HG02798 (cell line): Measurements from ENCODE around the gene PLEKHA6.

Source experiments
- ATAC-seq: cut with Tn5 transposase; IDR thresholded peaks from one replicate; pipeline ENCODE4 v1.9.1; 2021; ENCODE audit warnings: mild to moderate bottlenecking; ENCODE audit not compliant: unreplicated experiment, poor library complexity

PLEKHA6 gene

DNA sequence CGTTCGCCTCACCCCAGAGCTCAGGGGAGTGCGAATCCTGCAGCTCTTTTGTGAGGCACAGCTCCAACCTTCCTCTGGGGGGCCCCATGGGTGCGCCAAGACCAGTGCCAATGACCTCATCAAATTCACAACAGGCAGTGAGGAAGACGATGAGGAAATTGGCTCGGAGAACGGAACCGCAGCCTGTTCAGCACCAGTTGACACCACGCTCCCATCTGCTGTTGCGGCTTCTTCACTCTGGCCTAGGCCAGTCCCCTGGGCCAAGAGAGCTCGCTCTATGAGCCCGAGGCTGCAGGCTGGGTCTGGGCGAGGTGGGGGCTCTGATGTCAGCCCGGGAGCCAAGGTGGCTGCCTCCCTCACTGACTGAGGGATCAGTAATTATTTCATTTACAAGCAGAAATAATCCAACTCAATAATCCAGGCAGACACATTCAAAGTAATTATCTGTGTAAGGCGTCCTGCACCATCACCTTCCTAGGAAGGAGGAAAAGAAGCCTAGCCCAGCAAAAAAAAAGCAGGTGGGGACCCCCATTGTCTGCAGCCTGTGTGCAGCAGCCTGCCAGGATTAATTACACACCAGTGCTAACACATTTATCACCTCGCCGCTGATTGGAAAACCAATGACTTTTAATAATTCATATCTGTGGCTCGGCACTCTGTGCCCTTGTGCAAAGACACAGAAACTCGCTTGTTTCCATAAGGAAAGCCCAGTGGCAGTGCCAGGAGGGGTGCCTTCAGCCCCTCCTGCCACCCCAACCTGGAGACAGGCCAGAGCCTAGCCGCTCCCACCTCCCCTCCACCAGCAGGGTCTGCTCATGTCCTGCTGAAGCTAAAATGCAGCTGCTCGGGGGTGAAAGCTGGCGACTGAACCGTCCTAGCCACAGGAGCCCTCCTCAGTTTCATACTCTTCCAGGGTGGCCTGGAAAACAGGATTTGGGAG, 1.9 kb downstream of the PLEKHA6 start:
- ATAC-seq = no peak

- ATAC-seq = no peak
Observed at GRCh38 chr1:204356997-204357396, 2.7 kb downstream of the PLEKHA6 start.

GRCh38 chr1:204355913-204356312, 3.8 kb downstream of the PLEKHA6 start:
- no peak for ATAC-seq

DNA sequence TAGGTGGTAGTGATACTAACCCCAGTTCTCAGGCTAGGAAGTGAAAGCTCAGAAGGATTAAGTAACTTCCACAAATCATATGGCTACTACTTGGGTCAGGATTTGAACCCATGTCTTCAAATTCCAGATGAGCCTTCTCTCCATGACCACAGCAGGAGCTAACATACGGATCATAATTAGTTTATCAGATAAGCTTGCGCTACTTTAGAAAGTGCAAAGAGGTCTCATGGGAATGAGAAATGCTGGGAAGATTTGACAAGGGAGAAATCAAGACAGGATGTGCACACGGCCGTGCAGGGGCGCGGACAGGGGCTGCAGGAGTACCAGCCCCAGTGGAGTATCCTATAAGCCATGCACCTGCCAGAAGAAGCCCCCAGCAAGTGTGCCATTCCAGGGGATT, 5.2 kb downstream of the PLEKHA6 start:
- no peak for ATAC-seq

- no peak for ATAC-seq
Observed at GRCh38 chr1:204353213-204353910, 6.4 kb downstream of the PLEKHA6 start.

GRCh38 chr1:204350857-204351573, 8.7 kb downstream of the PLEKHA6 start:
- no peak for ATAC-seq

- ATAC-seq = no peak
Observed at GRCh38 chr1:204350312-204350711, 9.4 kb downstream of the PLEKHA6 start.

GRCh38 chr1:204349602-204350001, 10.1 kb downstream of the PLEKHA6 start:
- ATAC-seq = no peak

DNA sequence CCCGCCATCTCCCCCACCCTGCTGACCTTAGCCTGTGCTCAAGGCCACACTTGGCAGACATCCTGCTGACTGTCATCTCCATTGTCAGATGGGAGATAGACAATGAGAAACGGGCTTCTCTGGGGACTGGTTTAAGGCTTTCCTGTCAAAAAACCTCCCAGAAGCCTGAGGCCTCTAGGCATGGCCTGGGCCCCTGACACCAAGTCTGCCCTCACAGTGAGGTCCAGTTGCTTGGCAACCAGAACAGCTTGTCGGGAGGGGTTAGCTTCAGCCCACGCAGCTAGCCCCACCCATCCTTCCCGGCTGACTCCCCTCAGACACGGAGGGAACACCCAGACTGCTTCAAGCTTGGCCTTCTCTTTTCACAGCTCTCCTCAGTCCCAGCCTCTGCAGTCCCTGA, 11.0 kb downstream of the PLEKHA6 start:
- ATAC-seq = no peak

DNA sequence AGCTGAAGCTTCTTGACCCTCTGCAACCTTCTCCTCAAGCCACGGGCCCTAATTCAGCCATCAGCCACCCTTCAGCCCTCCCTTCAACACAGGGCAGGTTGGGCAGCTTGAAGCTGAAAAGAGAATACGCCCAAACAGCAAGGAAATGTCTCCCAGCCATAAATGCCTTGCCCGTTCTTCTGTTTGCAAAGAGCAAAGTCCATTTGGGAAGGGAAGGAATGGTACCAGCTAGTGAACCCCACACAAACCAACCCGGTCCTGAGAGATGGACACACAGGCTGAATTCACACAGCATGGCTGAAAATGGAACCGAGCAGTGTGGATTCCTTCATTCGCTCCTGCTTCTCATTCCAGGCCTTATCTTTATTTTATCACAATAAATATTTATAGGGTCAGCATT, 11.5 kb downstream of the PLEKHA6 start:
- ATAC-seq = no peak

GRCh38 chr1:204345941-204346645, 13.6 kb downstream of the PLEKHA6 start:
- ATAC-seq = no peak

DNA sequence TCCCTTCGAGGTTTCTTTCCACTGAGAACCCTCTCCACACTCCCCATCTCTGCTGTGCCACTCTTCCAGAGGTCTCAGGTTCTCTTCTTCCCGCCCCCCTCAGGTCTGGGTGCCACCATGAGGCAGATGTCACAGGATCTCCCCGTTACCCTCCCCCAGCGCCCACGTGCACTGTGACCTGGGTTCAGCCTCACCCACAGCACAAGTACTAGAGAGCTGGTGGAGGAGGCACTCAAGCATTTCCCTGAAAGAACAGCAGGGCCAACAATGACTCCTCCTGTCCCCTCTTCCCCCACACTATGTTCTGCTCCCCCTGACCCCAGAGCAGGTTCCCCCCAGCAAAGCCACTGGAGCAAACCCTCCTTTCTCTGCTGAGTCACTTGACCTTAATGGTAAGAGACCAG, 14.3 kb downstream of the PLEKHA6 start:
- no peak for ATAC-seq

- ATAC-seq = no peak
Observed at GRCh38 chr1:204344665-204345355, 14.9 kb downstream of the PLEKHA6 start.

- no peak for ATAC-seq
Observed at GRCh38 chr1:204343802-204344201, 15.9 kb downstream of the PLEKHA6 start.

GRCh38 chr1:204343247-204343646, 16.5 kb downstream of the PLEKHA6 start:
- no peak for ATAC-seq

DNA sequence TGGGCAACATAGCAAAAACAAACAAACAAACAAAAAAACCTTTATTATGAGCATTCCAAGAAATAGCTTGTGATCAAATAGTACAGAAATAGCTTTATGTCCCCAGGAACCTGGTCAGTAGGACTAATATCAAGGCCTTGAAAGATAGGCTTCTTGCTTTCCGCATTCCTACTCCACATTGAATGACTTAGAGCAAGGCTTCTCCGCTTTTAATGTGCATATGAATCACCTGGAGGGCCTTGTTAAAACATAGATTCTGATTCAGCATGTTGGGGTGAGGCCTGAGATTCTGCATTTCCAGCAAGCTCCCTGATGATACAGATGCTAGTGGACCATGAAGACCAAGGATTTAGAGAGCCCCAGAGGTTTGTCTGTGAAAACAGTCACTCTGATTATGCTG, 17.4 kb downstream of the PLEKHA6 start:
- ATAC-seq = no peak

- ATAC-seq = no peak
Observed at GRCh38 chr1:204341380-204341779, 18.3 kb downstream of the PLEKHA6 start.

GRCh38 chr1:204340081-204340889, 19.4 kb downstream of the PLEKHA6 start:
- ATAC-seq = no peak

DNA sequence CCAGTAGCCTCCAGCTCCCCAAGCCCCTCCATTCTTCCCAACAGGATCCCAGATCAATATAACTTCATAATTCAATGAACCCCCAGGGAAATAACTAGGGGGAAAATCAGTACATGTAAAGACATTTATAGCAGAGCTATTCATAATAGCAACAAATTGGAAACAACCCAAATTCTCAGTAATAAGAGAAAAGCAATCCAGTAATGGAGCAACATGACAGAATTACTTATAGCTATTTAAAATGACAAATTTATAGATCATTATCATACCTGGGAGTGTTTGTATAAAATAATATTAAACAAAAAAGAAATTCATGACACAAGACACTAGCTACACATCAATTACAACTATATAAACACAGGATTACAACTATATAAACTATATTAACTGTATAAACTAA, 20.2 kb downstream of the PLEKHA6 start:
- ATAC-seq = no peak
